Nephron progenitor cell (in vitro differentiated cells): Measurements from ENCODE around the gene NAALADL2.

ENCODE experiments used
- DNase-seq: peaks from one replicate; pipeline ENCODE4 v3.0.0; 2021
- H3K27ac Mint-ChIP-seq: 2 replicates; pipeline ENCODE4 v1.8.0; 2021; ENCODE audit warnings: mild to moderate bottlenecking, moderate library complexity, mixed read lengths
- H3K27me3 Mint-ChIP-seq: 2 replicates; pipeline ENCODE4 v1.8.0; 2021; ENCODE audit warnings: mild to moderate bottlenecking, low read depth, mixed read lengths; ENCODE audit not compliant: poor library complexity
- H3K36me3 Mint-ChIP-seq: 2 replicates; pipeline ENCODE4 v1.8.0; 2021; ENCODE audit warnings: low read depth, mixed read lengths
- H3K4me1 Mint-ChIP-seq: 2 replicates; pipeline ENCODE4 v1.8.0; 2021; ENCODE audit warnings: mixed read lengths
- H3K4me3 Mint-ChIP-seq: 2 replicates; pipeline ENCODE4 v1.8.0; 2021; ENCODE audit warnings: mild to moderate bottlenecking, moderate library complexity, mixed read lengths
- H3K9me3 Mint-ChIP-seq: 2 replicates; pipeline ENCODE4 v1.8.0; 2021; ENCODE audit warnings: mild to moderate bottlenecking, moderate library complexity, mixed read lengths
- CTCF ChIP-seq: fragments of 200-600 bp; sonication (generic); IDR thresholded peaks from 2 replicates; pipeline ENCODE4 v1.5.0; 2021; ENCODE audit warnings: antibody characterized with exemption

NAALADL2 gene

GRCh38 chr3:175226444-175226843 is 367.3 kb downstream of the NAALADL2 start:
- H3K4me3 Mint-ChIP-seq, result no peak overlapping the region
- DNase-seq, result no peak
- H3K36me3 Mint-ChIP-seq, result no peaks in the 10 kb centered on the region
- no peaks in the 10 kb centered on the region for H3K27me3 Mint-ChIP-seq
- no peak for TF ChIP-seq CTCF
- H3K4me1 Mint-ChIP-seq, result no peaks in the 10 kb centered on the region
- no peaks in the 10 kb centered on the region for H3K9me3 Mint-ChIP-seq
- H3K27ac Mint-ChIP-seq, result no peak overlapping the region

- no peak for DNase-seq
- H3K4me1 Mint-ChIP-seq, result no peaks in the 10 kb centered on the region
- no peak overlapping the region for H3K4me3 Mint-ChIP-seq
- H3K27ac Mint-ChIP-seq, result no peak overlapping the region
- TF ChIP-seq CTCF, result no peak
- no peaks in the 10 kb centered on the region for H3K36me3 Mint-ChIP-seq
- no peaks in the 10 kb centered on the region for H3K27me3 Mint-ChIP-seq
- no peaks in the 10 kb centered on the region for H3K9me3 Mint-ChIP-seq
Measured at GRCh38 chr3:175227126-175227525, 368.0 kb downstream of the NAALADL2 start.

- Mint-ChIP-seq H3K4me1 (no peaks in the 10 kb centered on the region), H3K9me3 (no peaks in the 10 kb centered on the region), H3K36me3 (no peaks in the 10 kb centered on the region), H3K27ac (no peak overlapping the region), H3K27me3 (no peaks in the 10 kb centered on the region), H3K4me3 (no peak overlapping the region)
- no peak for DNase-seq
- TF ChIP-seq CTCF, result no peak
Measured at GRCh38 chr3:175233957-175234940, 375.1 kb downstream of the NAALADL2 start.

- Mint-ChIP-seq H3K27ac (no peak overlapping the region), H3K4me1 (no peaks in the 10 kb centered on the region), H3K27me3 (no peaks in the 10 kb centered on the region), H3K9me3 (no peaks in the 10 kb centered on the region), H3K36me3 (no peaks in the 10 kb centered on the region), H3K4me3 (no peak overlapping the region)
- DNase-seq, result no peak
- TF ChIP-seq CTCF, result no peak
Measured at GRCh38 chr3:175238801-175239200, 379.7 kb downstream of the NAALADL2 start.

GRCh38 chr3:175240921-175241320 is 381.8 kb downstream of the NAALADL2 start:
- Mint-ChIP-seq H3K36me3 (no peaks in the 10 kb centered on the region), H3K4me1 (no peaks in the 10 kb centered on the region), H3K4me3 (no peak overlapping the region), H3K9me3 (no peaks in the 10 kb centered on the region), H3K27me3 (no peaks in the 10 kb centered on the region), H3K27ac (no peak overlapping the region)
- no peak for TF ChIP-seq CTCF
- no peak for DNase-seq

- Mint-ChIP-seq H3K27ac (no peak overlapping the region), H3K4me3 (no peak overlapping the region), H3K27me3 (no peaks in the 10 kb centered on the region), H3K36me3 (no peaks in the 10 kb centered on the region), H3K9me3 (no peaks in the 10 kb centered on the region), H3K4me1 (no peaks in the 10 kb centered on the region)
- DNase-seq, result no peak
- no peak for TF ChIP-seq CTCF
Measured at GRCh38 chr3:175242243-175242642, 383.1 kb downstream of the NAALADL2 start.
